Measurements from ENCODE around the gene SGCA.

DNA sequence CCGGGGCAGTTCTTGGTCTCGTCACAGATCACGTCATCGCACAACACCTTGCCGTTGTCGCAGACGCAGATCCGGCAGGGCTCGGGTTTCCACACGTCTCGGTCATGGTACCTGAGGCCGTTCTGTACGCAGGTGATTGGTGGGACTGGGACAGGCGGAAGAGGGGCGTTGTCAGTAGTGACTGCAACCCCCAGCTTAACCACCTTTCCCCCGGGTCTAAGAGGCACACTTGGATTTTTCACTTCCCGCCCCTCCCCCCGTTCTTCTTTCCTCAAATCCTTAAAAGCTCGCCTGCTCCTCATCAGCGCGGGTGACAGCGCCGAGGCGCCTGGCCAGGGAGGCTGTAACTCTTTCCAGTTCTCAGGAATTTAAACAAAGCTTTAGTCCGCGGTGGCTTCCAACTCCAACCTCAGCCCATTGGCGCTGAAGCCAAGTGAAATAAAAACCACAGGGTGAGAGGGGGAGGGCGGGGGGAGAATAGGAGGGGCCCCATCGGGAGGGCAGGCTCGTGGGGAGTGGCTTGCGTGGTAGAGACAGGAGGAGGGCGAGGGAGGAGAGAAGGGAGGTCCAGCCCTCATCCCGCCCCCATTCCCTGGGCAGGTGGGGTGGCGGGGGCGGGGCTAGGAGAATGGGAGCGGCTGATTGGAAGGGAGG is 34.1 kb downstream of the SGCA start:
- TF ChIP-seq, protein P1, sequence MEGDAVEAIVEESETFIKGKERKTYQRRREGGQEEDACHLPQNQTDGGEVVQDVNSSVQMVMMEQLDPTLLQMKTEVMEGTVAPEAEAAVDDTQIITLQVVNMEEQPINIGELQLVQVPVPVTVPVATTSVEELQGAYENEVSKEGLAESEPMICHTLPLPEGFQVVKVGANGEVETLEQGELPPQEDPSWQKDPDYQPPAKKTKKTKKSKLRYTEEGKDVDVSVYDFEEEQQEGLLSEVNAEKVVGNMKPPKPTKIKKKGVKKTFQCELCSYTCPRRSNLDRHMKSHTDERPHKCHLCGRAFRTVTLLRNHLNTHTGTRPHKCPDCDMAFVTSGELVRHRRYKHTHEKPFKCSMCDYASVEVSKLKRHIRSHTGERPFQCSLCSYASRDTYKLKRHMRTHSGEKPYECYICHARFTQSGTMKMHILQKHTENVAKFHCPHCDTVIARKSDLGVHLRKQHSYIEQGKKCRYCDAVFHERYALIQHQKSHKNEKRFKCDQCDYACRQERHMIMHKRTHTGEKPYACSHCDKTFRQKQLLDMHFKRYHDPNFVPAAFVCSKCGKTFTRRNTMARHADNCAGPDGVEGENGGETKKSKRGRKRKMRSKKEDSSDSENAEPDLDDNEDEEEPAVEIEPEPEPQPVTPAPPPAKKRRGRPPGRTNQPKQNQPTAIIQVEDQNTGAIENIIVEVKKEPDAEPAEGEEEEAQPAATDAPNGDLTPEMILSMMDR (IDR thresholded peaks at IDR 0.05) = peak in 1 of 6 experiments; percentile 3
- peak in 1 of 4 donors; percentile 24 for TF ChIP-seq POLR2A (IDR thresholded peaks at IDR 0.05)

All from esophagus squamous epithelium (tissue), 4 donors.